Measurements from ENCODE around the gene ADIPOQ. TPM values are rescaled to one million over a fixed set of nuclear protein-coding genes. Genes with fewer than 3 reads are reported as not detected.

The ADIPOQ gene
- total RNA-seq, 1 experiment from 2014 or later = not detected

GRCh38 chr3:186832276-186832675 is 10.2 kb upstream of the ADIPOQ start:
- H3K27me3 ChIP-seq (ENCODE audit: control insufficient read depth, insufficient read depth, low read length) = peaks cover 47% of the 10 kb centered on the region
- no peak overlapping the region for H3K27ac ChIP-seq (ENCODE audit: low read length)
- in situ Hi-C loops (cut with HindIII; ENCODE audit: low pct_unique_long_range_greater_than_20kb, low sequenced_read_pairs) (no loop called here), intact Hi-C loops (cut with micrococcal nuclease; ENCODE audit: unreplicated experiment) (loop anchor here (10.0 kb wide), 1 partner anchor 883 kb away; no protein-coding TSS in a partner anchor)
- ATAC-seq (no peak), DNase-seq (ENCODE audit: low read depth, low spot score) (no peak)
- no peaks in the 10 kb centered on the region for H3K36me3 ChIP-seq (ENCODE audit: control insufficient read depth, insufficient read depth, low read length)
- TF ChIP-seq CTCF (IDR thresholded peaks at IDR 0.05) (no peak), TCF7L2 (IDR thresholded peaks at IDR 0.05; ENCODE audit: low read depth, low read length) (no peak), POLR2AphosphoS5 (IDR thresholded peaks at IDR 0.05; ENCODE audit: low read depth, low read length) (no peak), SIN3A (IDR thresholded peaks at IDR 0.05; ENCODE audit: borderline replicate concordance, insufficient read depth, low read depth, low read length) (no peak), REST (IDR thresholded peaks at IDR 0.05; ENCODE audit: insufficient read depth in 1 of 2, low read depth in 2 of 2, low read length in 1 of 2) (no peak)
- POLR2A ChIA-PET = no interaction called here
- no peak overlapping the region for H3K4me3 ChIP-seq (ENCODE audit: low read depth in 2 of 2, low read length in 2 of 2)
- CTCF ChIA-PET = no interaction called here
- no peaks in the 10 kb centered on the region for H3K9me3 ChIP-seq (ENCODE audit: control insufficient read depth, insufficient read depth, low read depth, low read length)
- no TSS peak for BruUV-seq (replicated peaks)
- no peaks in the 10 kb centered on the region for H3K4me1 ChIP-seq (ENCODE audit: control insufficient read depth, insufficient read depth, low read length)

- BruUV-seq (replicated peaks) = no TSS peak
- no peaks in the 10 kb centered on the region for H3K4me1 ChIP-seq (ENCODE audit: control insufficient read depth, insufficient read depth, low read length)
- H3K36me3 ChIP-seq (ENCODE audit: control insufficient read depth, insufficient read depth, low read length) = no peaks in the 10 kb centered on the region
- intact Hi-C loops (cut with micrococcal nuclease; ENCODE audit: unreplicated experiment) (loop anchor here (10.0 kb wide), 1 partner anchor 875 kb away; no protein-coding TSS in a partner anchor), in situ Hi-C loops (cut with HindIII; ENCODE audit: low pct_unique_long_range_greater_than_20kb, low sequenced_read_pairs) (no loop called here)
- ChIA-PET CTCF (no interaction called here), POLR2A (interaction anchor here (0.6 to 1.0 kb wide), 2 partner anchors 28 to 149 kb away, joined by 5 to 13 read pairs; no protein-coding TSS in a partner anchor)
- no peak overlapping the region for H3K4me3 ChIP-seq (ENCODE audit: low read depth in 2 of 2, low read length in 2 of 2)
- TF ChIP-seq CTCF (IDR thresholded peaks at IDR 0.05) (no peak), POLR2AphosphoS5 (IDR thresholded peaks at IDR 0.05; ENCODE audit: low read depth, low read length) (no peak), TCF7L2 (IDR thresholded peaks at IDR 0.05; ENCODE audit: low read depth, low read length) (no peak), SIN3A (IDR thresholded peaks at IDR 0.05; ENCODE audit: borderline replicate concordance, insufficient read depth, low read depth, low read length) (no peak), REST (IDR thresholded peaks at IDR 0.05; ENCODE audit: insufficient read depth in 1 of 2, low read depth in 2 of 2, low read length in 1 of 2) (no peak)
- ATAC-seq (no peak), DNase-seq (ENCODE audit: low read depth, low spot score) (no peak)
- no peaks in the 10 kb centered on the region for H3K9me3 ChIP-seq (ENCODE audit: control insufficient read depth, insufficient read depth, low read depth, low read length)
- peaks cover 2% of the 10 kb centered on the region for H3K27me3 ChIP-seq (ENCODE audit: control insufficient read depth, insufficient read depth, low read length)
- no peak overlapping the region for H3K27ac ChIP-seq (ENCODE audit: low read length)
Observed at GRCh38 chr3:186839874-186840641, 2.5 kb upstream of the ADIPOQ start.

Data from Panc1 (cell line).